ENCODE results near the gene MYH14.
"Not testable (repeated sequence)": the region's sequence is repeated elsewhere in the genome, so short reads cannot be mapped to it uniquely, and the experiment has no call there.

Gene MYH14

DNA sequence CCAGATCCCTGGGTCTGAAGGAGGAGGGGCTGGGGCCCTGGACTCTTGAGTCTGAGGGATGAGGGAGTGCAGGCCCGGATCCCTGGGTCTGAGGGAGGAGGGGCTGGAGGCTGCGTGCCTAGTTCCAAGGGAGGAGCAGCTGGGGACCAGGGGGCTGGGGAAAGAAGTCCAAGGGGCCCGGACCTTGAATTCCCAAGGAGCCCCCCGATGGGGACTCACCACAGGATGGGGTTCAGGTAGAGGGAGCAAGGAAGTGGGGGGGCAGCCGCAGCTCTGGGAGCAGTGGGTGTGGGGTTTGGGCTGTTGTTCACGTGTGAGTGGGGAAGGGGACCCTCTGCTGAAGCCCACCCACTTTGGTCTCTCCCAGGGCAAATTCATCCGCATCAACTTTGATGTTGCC is 23.1 kb downstream of the MYH14 start:
- no peak for DNase-seq (ENCODE audit: low read depth)

DNA sequence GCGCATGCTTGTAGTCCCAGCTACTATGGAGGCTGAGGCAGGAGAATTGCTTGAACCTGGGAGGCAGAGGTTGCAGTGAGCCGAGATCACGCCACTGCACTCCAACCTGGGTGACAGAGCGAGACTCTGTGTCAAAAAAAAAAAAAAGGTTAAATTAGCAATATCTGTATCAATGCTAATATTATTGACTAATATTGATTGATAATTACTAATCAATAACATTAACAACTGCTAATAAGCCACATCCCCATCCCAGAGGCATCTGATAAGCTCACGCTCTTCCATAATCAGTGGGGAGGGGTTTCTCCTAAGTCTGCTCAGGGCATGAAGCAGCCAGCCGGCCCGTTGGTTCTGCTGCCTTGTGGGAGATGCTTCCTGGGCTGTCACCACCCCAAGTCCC is 24.7 kb downstream of the MYH14 start:
- DNase-seq (ENCODE audit: low read depth), result not testable (repeated sequence)

DNA sequence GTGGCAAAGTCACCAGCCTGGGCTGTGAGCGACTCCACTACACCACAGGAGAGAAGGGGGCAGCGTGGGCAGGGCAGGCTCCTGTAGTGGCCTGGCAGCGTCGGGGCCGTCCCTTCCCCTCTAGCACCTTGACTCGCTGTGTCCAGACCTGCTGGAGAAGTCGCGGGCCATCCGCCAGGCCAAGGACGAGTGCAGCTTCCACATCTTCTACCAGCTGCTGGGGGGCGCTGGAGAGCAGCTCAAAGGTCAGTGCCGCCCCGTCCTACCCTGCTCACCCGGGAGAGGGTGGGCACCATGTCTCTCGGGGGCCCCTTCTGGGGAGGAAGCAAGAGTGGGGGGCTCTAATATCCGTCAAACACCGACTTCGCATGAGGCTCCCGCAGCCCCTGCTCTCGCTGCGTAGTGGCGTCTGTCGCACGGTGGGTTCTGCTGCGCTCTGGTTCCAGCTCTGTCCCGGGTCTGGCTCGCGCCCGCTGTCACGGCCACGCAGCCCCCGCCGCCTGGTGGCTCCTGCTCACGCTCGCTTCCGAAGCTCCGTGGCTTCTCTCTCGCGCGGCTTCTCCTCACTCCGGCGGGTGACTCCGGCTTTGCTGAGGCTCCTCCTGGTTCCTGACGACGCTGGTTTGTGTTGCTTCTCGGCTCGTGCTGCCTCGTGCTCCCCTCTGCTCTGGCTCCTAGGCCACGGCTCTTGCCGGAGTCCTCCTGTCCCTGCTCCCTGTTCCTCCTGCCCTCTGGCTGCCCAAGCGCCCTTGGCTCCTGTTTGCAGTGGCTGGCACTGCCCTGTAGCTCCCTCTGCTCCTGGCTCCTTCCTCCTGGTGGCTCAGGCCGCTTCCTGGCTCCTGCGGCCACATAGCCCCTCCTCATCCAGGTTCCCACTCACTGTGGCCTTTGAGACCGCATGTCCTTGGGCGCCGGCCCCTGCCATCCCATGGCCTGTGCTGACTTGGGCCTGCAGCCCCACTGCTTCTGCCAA is 27.2 kb downstream of the MYH14 start:
- no peak for DNase-seq (ENCODE audit: low read depth)

DNA sequence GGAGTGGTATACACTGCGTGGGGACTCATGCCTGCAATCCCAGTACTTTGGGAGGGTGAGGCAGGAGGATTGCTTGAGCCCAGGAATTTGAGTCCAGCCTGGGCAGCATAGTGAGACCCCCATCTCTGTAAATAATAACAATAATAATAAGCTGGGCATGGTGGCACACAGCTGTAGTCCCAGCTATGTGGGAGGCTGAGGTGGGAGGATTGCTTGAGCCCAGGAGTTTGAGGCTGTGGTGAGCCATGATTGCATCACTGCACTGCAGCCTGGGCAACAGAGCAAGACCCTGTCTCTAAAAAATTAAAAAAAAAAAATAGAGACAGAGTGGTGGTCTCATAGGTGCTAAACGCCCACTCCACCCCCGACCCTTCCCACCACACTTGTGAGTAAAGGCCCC is 28.0 kb downstream of the MYH14 start:
- not testable (repeated sequence) for DNase-seq (ENCODE audit: low read depth)

DNA sequence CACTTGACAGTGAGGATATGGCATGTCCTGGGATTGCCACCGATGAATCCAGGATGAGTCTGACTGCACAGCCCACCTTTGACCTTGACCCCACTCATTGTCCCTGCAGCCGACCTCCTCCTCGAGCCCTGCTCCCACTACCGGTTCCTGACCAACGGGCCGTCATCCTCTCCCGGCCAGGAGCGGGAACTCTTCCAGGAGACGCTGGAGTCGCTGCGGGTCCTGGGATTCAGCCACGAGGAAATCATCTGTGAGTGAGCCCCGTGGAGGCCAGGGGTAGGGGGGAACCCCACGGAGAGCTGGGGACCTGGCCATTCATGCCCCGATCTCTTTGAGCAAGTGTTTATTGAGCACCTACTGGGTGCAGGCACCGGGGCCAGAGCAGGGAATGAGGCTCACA is 28.4 kb downstream of the MYH14 start:
- DNase-seq (ENCODE audit: low read depth), result no peak

DNA sequence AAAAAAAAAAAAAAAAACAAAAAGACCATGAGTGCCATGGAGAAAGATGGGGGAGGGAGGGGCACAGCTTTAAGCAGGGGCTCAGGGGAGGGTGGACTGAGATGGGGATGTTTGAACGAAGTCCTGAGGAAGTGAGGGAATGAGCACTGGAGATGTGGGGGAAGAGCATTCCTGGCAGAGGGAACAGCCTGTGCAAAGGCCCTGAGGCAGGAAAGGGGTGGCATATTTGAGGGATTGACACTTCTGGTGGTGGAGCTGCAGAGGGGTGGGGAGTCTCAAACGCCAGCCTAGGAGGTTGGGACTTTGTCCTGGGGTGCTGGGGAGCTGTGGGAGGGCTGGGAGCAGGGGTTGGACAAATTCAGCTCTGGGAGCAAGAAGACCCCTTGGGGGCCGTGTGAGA is 29.2 kb downstream of the MYH14 start:
- no peak for DNase-seq (ENCODE audit: low read depth)

DNA sequence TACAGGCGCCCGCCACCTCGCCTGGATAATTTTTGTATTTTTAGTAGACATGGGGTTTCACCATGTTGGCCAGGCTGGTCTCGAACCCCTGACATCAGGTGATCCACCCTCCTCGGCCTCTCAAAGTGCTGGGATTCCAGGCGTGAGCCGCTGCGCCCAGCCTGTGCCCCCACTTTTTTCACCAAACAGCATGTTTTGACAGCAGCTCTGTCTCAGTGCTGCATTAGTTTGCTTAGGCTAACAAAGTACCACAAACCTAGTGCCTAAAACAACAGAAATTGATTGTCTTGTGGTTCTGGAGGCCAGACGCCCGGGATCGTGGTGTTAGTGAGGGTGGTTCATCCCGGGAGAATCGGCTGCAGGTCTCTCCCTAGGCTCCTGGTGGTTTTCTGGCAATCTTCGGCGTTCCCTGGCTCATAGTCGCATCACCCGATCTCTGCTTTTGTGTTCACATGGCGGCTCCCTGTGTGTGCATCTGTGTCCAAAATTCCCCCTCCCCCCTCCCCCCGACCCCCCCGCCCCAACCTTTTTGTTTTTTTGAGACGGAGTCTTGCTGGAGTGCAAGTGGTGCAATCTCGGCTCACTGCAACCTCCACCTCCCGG is 30.0 kb downstream of the MYH14 start:
- DNase-seq (ENCODE audit: low read depth), result no peak

DNA sequence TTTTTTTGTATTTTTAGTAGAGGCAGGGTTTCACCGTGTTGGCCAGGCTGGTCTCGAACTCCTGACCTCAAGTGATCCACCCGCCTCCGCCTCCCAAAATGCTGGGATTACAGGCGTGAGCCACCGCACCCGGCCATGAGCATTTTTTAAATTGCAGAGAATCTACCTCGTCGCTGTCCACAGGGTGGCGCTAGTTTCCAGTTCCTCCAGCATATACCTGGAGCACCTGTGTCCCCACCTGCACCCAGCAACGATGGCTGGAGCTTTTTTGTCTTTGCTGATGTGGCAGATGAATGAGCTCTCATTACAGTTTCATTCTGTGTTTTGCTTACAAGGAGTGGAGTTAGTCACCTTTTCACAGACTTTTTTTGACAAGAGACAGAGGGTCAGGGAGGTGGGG is 34.1 kb downstream of the MYH14 start:
- DNase-seq (ENCODE audit: low read depth), result not testable (repeated sequence)

DNA sequence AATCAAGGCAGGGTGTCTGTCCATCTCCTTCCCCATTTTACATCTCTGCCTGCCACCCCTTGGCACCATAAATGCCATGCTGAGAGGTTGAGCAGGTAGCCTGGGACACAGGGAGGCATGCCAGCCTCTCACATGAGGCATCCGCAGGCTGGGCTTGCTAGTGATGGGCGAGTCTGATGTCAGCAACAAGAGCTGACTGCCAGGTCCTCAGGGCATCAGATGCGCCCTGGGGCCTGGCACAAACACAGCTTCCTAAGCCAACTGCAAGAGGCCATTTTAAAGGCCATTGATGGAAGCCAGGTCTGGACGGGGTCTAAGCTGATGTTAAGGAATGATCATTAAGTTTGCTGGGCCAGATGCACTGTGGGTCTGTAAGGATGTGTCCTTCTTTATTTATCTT is 34.6 kb downstream of the MYH14 start:
- no peak for DNase-seq (ENCODE audit: low read depth)

DNA sequence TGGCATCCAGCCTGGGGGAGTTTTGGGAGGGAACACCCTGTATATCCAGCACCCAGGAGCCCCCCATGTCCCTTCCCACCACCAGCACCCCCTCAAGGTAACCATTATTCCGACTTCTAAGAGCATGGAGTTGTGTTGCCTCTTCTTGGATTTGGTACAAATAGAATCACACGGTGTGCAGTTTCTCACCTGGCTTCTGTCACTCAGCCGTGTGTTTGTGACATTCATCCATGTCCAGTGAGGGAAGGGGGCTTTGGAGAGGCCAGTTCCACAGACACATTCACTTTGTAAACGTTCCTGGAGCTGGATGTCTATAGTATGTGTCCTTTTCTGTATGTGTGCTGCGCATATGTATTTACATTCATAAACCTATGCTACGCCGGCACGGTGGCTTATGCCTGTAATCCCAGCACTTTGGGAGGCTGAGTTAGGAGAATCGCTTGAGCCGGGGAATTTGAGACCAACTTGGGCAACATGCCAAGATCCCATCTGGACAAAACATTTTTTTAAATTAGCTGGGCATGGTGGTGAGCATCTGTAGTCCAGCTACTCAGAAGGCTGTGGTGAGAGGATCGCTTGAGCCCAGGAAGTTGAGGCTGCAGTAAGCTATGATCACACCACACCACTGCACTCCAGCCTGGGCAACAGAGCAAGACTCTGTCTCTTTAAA is 36.6 kb downstream of the MYH14 start:
- DNase-seq (ENCODE audit: low read depth), result no peak

DNA sequence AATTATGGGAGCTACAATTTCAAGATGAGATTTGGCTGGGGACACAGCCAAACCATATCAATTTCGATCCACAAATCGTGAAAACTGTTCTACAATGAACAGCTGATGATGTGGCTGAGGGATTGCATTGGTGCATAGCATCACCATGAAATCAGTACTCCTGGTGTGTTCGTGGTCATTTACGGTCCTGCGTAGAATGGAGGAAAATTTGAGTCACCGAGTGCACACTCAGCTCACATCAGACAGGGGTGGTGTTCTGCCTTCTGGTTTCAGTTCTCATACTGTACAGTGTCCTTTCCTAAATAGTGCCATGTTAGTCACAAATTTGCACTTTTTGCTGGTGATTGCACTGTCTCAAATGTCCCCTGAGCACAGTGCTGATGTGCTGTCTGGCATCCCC is 39.2 kb downstream of the MYH14 start:
- DNase-seq (ENCODE audit: low read depth), result no peak

DNA sequence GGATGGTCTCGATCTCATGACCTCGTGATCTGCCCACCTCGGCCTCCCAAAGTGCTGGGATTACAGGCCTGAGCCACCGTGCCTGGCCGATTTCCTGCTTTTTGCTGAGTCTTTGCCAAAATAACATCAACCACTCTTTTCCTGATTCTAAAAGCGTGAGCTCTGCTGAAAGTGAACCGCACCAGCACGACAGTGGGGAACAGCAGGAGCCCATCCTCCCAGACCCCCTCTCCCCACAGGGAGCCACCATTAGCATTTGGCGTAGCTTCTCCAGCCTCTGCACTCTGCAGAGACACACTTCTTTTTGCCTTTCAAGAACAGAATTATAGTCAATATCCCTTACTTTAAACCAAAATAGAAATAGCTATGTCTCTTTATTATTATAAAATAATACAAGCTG is 41.3 kb downstream of the MYH14 start:
- DNase-seq (ENCODE audit: low read depth), result no peak

DNA sequence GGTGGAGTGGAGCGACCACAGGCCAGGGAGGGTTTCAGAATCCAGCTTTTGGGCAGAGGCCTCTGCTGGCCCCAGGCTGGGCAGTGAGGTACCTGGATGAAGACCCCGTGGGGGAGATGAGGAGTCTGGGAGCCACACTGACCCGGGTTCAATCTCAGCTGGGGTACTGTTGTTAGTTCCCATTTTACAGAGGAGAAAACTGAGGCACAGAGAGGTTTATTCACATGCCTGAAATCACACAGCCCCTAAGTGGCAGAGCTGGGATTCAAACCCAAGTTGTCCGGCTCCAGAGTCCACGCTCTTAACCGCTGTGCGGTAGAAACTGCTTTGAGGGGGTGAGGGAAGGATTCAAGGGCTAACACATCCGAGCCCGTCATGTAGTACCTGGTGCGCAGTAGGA is 45.0 kb downstream of the MYH14 start:
- DNase-seq (ENCODE audit: low read depth), result no peak

DNA sequence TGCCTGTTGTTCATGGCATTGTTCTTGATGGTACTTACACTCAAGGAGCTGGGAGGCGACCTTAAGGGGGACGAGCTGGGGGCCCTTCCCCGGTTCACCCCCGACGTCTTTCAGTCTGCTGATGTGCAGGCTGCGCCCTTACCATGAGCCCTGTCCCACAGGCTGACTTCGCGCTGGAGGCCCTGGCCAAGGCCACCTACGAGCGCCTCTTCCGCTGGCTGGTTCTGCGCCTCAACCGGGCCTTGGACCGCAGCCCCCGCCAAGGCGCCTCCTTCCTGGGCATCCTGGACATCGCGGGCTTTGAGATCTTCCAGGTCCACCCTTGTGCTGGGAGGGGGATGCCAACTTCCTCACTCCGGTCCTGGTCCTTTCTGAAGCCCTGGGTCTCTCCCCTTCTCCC is 45.4 kb downstream of the MYH14 start:
- no peak for DNase-seq (ENCODE audit: low read depth)

DNA sequence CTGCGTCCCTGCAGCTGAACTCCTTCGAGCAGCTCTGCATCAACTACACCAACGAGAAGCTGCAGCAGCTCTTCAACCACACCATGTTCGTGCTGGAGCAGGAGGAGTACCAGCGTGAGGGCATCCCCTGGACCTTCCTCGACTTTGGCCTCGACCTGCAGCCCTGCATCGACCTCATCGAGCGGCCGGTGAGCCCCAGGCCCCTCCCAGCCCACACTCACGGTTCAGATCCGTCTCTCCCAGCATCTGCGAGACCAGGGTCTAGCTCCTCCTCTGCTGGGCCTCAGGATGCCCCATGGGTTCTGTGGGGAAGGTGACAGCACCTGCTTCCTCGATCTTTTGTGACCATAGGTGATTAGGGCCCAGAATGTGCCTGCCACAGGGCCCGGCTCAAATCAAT is 46.2 kb downstream of the MYH14 start:
- no peak for DNase-seq (ENCODE audit: low read depth)

DNA sequence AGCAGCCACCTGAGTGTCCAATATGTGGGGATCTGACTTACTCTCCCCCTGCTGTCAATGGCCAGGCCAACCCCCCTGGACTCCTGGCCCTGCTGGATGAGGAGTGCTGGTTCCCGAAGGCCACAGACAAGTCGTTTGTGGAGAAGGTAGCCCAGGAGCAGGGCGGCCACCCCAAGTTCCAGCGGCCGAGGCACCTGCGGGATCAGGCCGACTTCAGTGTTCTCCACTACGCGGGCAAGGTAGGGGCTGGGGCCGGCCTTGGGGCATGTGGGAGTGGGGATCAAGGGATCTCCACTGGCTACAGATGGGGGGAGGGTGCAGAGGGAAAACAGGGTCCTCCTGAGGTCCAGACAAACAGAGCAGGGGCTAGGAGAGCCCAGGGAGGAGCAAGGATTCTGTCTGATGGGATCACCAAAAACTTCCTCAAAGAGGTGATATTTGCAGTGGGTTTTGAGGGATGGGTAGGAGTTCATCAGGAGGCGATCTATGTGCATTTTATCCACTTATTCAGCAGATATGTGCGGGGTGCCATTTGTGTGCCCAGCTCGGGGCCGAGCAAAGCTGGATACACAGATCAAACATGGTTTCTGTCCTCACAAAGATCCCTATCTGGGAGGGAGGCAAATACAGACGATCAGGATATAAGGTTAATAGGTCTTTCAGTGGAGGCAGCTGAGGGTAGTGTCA is 47.2 kb downstream of the MYH14 start:
- no peak for DNase-seq (ENCODE audit: low read depth)

DNA sequence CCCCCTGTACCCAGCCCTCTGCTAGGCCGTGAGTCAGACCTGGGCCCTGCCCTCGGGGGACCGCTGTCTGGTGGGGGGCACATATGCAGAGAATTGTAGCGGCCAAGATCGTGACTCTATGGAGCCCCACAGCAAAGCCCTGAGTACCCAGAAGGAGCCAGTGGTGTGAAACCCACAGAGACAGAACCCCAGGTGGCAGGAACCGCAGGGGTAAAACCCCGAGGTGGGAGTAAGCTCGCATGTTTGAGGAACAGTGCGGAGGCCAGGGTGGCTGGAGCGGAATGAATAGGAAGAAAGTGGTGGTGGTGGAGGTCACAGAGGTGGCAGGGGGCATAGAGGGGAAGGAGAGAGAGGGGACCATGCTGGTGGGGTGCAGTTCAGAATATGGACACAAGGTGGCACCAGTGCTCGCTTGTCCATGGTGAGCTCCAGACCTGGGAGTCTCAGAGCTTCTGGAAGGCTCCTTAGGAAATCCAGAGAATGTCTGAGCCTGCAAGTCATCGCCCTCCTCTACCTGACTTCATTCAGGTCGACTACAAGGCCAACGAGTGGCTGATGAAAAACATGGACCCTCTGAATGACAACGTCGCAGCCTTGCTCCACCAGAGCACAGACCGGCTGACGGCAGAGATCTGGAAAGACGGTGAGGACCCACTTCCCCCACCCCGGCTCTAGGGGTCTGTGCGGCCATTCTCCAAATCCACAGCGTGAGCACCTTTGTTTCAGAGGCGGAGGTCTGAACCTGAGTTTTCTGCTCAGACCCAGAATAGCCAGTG is 48.9 kb downstream of the MYH14 start:
- DNase-seq (ENCODE audit: low read depth), result no peak

DNA sequence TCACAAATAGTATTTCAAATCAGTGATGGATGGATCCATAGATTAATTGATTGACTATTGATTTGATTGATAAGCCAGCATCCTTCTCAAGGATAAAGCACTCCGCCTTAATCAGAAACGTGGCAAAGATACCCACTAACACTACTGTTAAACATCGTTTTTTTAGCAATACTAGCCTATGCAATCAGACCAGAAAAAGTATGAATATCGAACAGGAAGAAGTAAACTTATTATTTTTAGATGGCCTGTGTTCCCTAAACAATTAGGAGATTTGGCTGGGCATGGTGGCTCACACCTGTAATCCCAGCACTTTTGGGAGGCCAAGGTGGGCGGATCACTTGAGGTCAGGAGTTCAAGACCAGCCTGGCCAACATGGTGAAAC is 49.5 kb downstream of the MYH14 start:
- no peak for DNase-seq (ENCODE audit: low read depth)

DNA sequence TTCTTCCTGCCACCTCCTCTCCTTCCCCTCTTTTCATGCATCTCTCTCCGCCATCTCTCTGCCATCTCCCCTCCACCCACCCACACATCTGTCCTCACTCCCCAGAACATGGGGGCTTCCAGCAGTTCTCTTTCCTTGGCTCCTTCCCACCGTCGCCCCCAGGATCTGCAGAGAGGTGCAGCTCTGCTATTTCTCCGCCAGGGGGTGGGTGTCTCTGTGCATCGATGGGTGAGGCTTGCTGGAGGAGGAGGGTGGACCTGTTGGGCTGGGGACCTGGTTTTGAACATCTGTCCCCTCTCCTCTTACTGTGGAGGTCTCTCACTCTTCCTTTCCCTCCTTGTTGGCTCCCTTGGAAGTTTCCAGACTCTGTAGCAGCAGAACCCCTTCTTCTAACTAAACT is 51.7 kb downstream of the MYH14 start:
- DNase-seq (ENCODE audit: low read depth), result no peak

DNA sequence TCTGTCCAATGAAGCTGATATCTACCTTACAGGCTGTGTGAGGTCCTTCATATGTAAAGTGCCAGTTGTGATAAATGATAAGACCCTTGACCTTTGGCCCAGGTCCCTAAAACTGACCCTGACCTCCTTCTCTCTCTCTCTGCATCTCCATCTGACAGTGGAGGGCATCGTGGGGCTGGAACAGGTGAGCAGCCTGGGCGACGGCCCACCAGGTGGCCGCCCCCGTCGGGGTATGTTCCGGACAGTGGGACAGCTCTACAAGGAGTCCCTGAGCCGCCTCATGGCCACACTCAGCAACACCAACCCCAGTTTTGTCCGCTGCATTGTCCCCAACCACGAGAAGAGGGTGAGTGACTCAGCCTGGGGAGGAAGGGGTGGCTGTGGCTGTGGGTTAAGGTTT is 53.7 kb downstream of the MYH14 start:
- no peak for DNase-seq (ENCODE audit: low read depth)

DNA sequence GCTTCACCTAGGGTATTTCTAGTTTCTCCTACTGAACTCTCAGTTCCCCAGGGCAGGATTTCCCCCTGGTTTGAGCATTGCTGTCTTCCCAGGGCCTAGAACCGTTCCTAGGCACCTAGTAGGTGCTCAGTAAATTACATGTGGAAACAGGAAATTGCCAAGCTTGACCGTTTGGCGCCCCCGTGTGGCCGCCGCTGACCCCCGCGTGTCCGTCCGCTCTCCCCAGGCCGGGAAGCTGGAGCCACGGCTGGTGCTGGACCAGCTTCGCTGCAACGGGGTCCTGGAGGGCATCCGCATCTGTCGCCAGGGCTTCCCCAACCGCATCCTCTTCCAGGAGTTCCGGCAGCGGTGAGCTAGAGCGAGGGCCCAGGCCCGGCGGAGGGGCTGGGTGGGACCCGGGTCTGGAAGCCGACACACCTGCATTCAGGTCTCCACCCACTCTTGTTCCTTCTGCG is 55.5 kb downstream of the MYH14 start:
- DNase-seq (ENCODE audit: low read depth), result no peak
